22Rv1 (cell line): Measurements from ENCODE around the gene SOSTDC1.
"Not testable (repeated sequence)": the region's sequence is repeated elsewhere in the genome, so short reads cannot be mapped to it uniquely, and the experiment has no call there.

ENCODE experiments used
- H3K27ac ChIP-seq: fragments of 450-650 bp; 2 replicates; pipeline ENCODE4 v1.5.1; 2017
- ZFX ChIP-seq: fragments of 450-650 bp; IDR thresholded peaks from 2 replicates; pipeline ENCODE4 v1.6.1; 2017; ENCODE audit warnings: antibody characterized with exemption, borderline replicate concordance
- TF ChIP-seq, protein P1 (sequence below): fragments of 450-650 bp; IDR thresholded peaks from 2 replicates; pipeline ENCODE4 v1.5.1; 2017; ENCODE audit warnings: mild to moderate bottlenecking

Gene SOSTDC1, protein sequence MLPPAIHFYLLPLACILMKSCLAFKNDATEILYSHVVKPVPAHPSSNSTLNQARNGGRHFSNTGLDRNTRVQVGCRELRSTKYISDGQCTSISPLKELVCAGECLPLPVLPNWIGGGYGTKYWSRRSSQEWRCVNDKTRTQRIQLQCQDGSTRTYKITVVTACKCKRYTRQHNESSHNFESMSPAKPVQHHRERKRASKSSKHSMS

DNA sequence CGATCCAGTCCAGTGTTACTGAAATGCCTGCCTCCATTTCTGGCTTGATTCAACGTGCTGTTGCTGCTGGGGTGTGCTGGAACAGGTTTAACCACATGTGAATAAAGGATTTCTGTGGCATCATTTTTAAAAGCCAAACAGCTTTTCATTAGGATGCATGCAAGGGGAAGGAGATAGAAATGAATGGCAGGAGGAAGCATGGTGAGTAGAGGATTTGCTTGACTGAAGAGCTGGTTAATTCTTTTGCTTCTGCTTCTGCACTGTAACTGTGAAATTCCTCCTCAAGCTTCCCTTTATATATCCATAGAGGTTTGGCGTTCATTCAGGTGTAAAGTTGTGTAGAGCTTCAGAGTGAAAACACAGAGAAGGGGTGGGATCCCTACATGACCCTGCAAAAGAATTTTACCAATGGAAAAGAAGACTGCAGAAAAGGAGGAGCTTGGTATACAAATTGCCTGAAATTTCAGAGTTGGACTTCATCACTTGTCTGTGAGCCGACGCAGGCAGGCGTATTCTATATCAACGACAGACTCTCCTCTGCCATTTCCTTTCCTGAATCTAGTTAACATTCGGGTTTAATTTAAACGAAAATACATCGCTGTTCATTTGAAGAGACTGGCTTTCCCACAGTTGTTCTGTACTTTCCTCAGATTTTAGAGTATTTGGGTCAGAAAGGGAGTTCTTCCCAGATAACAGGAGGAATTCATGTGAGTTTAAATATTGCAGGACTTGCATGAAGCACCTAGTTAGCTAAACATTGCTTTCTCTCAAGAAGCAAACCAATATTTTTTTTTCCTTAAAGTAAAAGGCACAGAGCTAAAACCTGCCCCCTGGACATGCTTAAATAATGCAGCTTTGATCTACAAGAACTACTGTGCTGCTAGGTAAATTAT is at the start of gene SOSTDC1:
Gene SOSTDC1 (minus strand): TSS at position 270 of the 893 bp plus-strand sequence. CDS start 70 bp downstream, at position 200.
- TF ChIP-seq, protein P1, sequence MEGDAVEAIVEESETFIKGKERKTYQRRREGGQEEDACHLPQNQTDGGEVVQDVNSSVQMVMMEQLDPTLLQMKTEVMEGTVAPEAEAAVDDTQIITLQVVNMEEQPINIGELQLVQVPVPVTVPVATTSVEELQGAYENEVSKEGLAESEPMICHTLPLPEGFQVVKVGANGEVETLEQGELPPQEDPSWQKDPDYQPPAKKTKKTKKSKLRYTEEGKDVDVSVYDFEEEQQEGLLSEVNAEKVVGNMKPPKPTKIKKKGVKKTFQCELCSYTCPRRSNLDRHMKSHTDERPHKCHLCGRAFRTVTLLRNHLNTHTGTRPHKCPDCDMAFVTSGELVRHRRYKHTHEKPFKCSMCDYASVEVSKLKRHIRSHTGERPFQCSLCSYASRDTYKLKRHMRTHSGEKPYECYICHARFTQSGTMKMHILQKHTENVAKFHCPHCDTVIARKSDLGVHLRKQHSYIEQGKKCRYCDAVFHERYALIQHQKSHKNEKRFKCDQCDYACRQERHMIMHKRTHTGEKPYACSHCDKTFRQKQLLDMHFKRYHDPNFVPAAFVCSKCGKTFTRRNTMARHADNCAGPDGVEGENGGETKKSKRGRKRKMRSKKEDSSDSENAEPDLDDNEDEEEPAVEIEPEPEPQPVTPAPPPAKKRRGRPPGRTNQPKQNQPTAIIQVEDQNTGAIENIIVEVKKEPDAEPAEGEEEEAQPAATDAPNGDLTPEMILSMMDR = no peak
- TF ChIP-seq ZFX = no peak
- peak within 1 kb of the TSS; percentile 72 for H3K27ac ChIP-seq

DNA sequence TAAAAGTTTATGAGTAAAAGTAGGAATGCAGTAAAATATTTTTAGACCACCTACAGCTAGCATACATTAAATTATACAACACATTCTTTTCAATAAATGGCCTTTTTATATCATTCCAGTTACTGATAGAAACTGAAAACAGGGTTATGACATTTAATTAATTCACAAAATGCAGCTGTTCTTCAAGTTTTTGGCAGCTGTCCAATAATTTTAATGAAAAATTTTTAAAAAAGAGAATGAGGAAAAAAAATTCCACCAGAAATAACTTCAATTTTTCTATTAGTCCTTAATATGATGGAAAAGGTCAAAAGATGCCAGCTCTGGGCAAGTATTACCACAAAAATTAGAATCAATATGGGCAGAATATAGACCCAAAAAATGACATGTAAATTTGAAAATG is 49.2 kb upstream of the SOSTDC1 start:
- no peak for TF ChIP-seq ZFX
- TF ChIP-seq, protein P1 = no peak
- H3K27ac ChIP-seq = no peak overlapping the region

DNA sequence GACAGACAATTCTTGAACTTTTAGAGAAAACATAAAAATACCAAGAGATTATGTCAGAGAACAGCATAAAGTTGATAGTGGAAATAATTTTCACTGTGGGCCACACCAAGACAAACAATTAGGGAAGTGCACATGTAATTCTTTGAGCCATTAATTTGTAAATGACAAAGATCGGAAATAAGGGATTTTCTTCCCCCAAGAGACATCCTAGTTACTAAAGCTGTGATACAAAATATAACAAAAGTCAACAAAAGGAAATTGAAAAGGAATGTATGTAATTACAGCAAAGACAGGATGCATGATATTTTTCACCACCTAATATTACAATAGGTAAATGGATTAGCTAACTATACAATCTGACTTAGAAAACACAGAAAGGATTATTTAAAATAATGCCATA is 48.7 kb upstream of the SOSTDC1 start:
- no peak overlapping the region for H3K27ac ChIP-seq
- no peak for TF ChIP-seq ZFX
- TF ChIP-seq, protein P1 = no peak

DNA sequence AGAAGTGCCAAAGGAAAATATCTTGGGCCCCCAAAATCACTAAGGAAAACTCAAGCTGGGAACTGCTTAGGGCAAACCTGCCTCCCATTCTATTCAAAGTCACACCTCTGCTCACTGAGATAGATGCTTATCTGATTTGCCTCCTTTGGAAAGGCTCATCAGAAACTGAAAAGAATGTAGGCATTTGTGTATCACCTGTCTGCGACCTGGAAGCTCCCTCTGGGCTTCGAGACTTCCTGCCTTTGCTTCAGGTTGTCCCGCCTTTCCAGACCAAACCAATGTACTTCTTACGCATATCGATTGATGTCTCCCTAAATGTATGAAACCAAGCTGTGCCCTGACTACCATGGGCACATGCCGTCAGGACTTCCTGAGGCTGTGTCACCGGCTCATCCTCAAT is 46.6 kb upstream of the SOSTDC1 start:
- no peak overlapping the region for H3K27ac ChIP-seq
- TF ChIP-seq, protein P1 = no peak
- TF ChIP-seq ZFX = no peak

DNA sequence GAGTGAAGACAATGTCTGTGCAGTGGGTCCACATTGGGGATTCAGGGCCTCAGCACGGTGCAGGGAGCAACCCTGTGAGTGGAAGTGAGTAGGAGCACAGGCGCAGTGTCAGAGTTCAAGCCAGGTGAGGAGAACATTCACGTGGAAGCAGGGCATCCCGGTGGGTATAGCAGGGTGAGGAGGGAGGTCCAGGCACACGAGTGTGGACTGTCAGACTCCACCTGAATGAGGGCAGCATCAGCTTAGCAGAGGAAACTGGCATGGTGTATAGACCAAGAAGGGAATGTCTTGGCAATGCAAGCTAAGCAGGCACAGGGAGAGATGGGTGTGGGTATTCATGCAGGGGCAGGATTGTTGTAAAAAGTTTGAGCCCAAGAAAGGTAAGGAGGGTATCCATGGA is 45.8 kb upstream of the SOSTDC1 start:
- H3K27ac ChIP-seq = no peak overlapping the region
- TF ChIP-seq, protein P1 = no peak
- no peak for TF ChIP-seq ZFX

DNA sequence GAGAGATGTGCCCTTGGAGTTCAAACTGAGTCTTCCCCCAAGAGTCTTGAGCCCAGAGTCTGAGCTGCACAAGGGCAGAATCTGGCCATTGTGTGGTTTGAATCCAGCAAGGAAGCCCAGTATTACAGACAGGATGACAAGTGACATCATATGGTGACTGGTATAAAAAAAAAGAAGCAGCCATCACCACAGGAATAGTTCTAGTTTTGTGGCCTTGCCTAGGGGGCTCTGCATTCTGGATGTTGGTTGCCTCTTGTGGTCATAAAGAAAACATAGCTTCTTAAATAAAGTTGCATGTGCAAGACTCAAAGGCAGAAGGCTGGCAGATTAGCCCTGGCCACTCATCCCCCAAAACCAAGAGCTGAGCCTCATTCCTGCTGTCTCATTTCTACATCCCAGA is 44.3 kb upstream of the SOSTDC1 start:
- H3K27ac ChIP-seq = no peak overlapping the region
- TF ChIP-seq, protein P1 = no peak
- no peak for TF ChIP-seq ZFX

DNA sequence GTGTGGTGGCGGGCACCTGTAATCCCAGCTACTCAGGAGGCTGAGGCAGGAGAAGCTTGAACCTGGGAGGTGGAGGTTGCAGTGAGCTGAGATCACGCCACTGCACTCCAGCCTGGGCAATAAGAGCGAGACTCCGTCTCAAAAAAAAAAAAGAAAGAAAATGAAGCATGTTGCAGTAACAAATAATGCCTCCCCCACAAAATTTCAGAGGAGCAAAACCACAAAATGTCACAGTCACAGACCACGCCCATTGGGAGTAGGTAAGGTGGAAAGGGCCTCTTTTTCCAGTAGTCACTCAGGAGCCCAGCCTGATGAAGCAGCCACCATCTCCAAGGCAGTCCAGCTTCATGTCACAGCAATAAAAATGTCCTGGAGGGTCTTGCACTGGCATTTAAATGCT is 40.9 kb upstream of the SOSTDC1 start:
- not testable (repeated sequence) for H3K27ac ChIP-seq
